Aorta (tissue), 5 donors: ENCODE results near the gene PNMA6E. TPM values are rescaled to one million over a fixed set of nuclear protein-coding genes. Genes with fewer than 3 reads are reported as not detected.

ENCODE experiments used
- ATAC-seq: fragments of 200-7000 bp; cut with Tn5 transposase; one replicate; pipeline ENCODE4 v1.9.1; 2022; ENCODE audit warnings: moderate library complexity; ENCODE audit not compliant: low FRiP score
- DNase-seq, 2 donors: peaks; one replicate each; pipeline ENCODE4 v3.0.0-alpha.2; 2020
- H3K27ac ChIP-seq, 2 donors: one replicate each; pipeline ENCODE4 v1.5.1; 2013; ENCODE audit warnings: low read length in 2 of 2, mild to moderate bottlenecking in 2 of 2, moderate library complexity in 2 of 2, control low read depth in 1 of 2, inconsistent platforms in 1 of 2, low read depth in 1 of 2
- H3K27me3 ChIP-seq, 2 donors: one replicate each; pipeline ENCODE4 v1.6.1; 2013; ENCODE audit warnings: control low read depth in 1 of 2, low read length in 1 of 2, mild to moderate bottlenecking in 1 of 2, moderate library complexity in 1 of 2; ENCODE audit not compliant: insufficient read depth in 2 of 2, control insufficient read depth in 1 of 2
- H3K36me3 ChIP-seq, 2 donors: one replicate each; pipeline ENCODE4 v1.6.1; 2013; ENCODE audit warnings: control low read depth in 1 of 2, low read length in 1 of 2, mild to moderate bottlenecking in 1 of 2; ENCODE audit not compliant: insufficient read depth in 2 of 2, control insufficient read depth in 1 of 2
- H3K4me1 ChIP-seq, 2 donors: one replicate each; pipeline ENCODE4 v1.6.1; 2013; ENCODE audit warnings: low read length in 2 of 2, control low read depth in 1 of 2, mild to moderate bottlenecking in 1 of 2, moderate library complexity in 1 of 2; ENCODE audit not compliant: insufficient read depth in 2 of 2, control insufficient read depth in 1 of 2
- H3K4me3 ChIP-seq, 2 donors: one replicate each; pipeline ENCODE4 v1.5.1; 2013; ENCODE audit warnings: low read length in 2 of 2, control low read depth in 1 of 2, mild to moderate bottlenecking in 1 of 2
- H3K9me3 ChIP-seq: one replicate; pipeline ENCODE4 v1.6.1; 2013; ENCODE audit warnings: mild to moderate bottlenecking, low read length; ENCODE audit not compliant: control insufficient read depth
- WGBS, 2 donors: extraction: QIAGEN DNeasy Blood & Tissue Kit; methylation state at CpG; one replicate each; pipeline ENCODE4 v1.1.7; 2013; 5-methylcytosine and 5-hydroxymethylcytosine counted together
- intact Hi-C, 2 donors: fragments of 100-400 bp; cut with DNase I; formaldehyde crosslinking; loops; one replicate each; pipeline versions ENCODE4 v1.14.2 to v1.15.0; 2022
- polyA plus RNA-seq, 2 donors: library from polyadenylated mRNA; stranded (reverse); fragments of 200-250 nt; gene quantifications; one replicate each; pipeline ENCODE4 v1.2.3, GENCODE V29; 2013
- total RNA-seq, 2 donors: library from RNA; stranded (reverse); fragmentation: NEBNext Ultra II Directional; extraction: Animal tissue kit (Norgen Biotek cat#: 25700); gene quantifications; one replicate each; pipeline ENCODE4 v1.2.1, GENCODE V29; 2021
- donor health status: healthy with polysubstance abuse.
- donor health status: Bipolar disorder and iron deficiency.
- donor health status: DM: no; HTN: no; CAD: no.
- donor health status: DM: no; HTN: no; CAD: no.
- donor health status: DM: yes; HTN: yes; CAD: no.

The PNMA6E gene
- total and polyA plus RNA-seq, 4 donors = not detected

DNA sequence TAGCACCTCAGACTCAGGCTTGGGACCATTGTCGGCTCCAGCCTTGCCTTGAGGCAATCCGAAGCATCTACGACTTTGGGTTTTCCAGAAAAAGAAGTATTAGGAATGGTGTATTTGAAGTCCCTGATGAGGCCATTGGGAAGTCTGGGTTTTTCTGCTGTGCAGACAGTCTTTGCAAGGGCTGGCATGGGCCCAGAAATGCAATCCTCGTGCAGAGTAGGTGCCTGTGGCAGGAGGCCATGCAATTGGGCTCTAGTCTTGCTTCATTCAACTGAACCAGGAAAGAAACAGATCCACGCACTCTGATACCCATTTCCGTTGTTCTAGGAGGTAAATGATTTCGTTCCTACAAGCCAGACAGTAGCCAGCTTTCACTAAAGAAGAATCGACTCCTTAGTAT lies 22.5 kb upstream of the PNMA6E start:
- no peak overlapping the region for H3K27ac ChIP-seq
- no peaks in the 10 kb centered on the region for H3K9me3 ChIP-seq
- no peak for ATAC-seq
- H3K4me1 ChIP-seq = no peaks in the 10 kb centered on the region
- no peaks in the 10 kb centered on the region for H3K36me3 ChIP-seq
- H3K4me3 ChIP-seq = no peak overlapping the region
- no peak for DNase-seq
- 79 to 83% methylated on average over 8 of the region's 8 CpGs for WGBS, 2 donors
- intact Hi-C loops = no loop called here
- H3K27me3 ChIP-seq = no peaks in the 10 kb centered on the region

DNA sequence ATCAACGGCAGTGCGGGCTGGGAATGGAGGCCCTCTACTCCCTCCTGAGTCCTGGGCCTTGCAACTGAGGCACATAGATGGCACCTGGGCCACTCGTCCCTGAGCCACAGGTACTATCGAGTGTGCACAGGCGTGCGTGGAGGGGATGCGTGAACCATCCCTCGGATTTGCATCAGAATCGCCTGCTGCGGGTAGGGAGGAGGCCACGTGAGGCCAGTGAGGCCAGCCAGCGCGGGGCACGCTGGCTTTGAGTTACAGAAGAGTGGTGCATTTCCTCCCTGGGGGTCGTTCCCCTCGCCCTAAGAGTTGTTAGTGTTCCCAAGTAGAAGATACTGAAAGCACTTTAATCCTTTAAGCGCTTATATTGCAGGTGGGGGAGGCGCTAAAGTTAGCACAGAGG lies 20.7 kb upstream of the PNMA6E start:
- Histone ChIP-seq H3K4me3 (no peak overlapping the region), H3K36me3 (no peaks in the 10 kb centered on the region), H3K9me3 (no peaks in the 10 kb centered on the region), H3K4me1 (no peaks in the 10 kb centered on the region), H3K27ac (no peak overlapping the region), H3K27me3 (no peaks in the 10 kb centered on the region)
- intact Hi-C loops = no loop called here
- 90 to 94% methylated on average over 18 of the region's 18 CpGs for WGBS, 2 donors
- no peak for ATAC-seq
- no peak for DNase-seq

DNA sequence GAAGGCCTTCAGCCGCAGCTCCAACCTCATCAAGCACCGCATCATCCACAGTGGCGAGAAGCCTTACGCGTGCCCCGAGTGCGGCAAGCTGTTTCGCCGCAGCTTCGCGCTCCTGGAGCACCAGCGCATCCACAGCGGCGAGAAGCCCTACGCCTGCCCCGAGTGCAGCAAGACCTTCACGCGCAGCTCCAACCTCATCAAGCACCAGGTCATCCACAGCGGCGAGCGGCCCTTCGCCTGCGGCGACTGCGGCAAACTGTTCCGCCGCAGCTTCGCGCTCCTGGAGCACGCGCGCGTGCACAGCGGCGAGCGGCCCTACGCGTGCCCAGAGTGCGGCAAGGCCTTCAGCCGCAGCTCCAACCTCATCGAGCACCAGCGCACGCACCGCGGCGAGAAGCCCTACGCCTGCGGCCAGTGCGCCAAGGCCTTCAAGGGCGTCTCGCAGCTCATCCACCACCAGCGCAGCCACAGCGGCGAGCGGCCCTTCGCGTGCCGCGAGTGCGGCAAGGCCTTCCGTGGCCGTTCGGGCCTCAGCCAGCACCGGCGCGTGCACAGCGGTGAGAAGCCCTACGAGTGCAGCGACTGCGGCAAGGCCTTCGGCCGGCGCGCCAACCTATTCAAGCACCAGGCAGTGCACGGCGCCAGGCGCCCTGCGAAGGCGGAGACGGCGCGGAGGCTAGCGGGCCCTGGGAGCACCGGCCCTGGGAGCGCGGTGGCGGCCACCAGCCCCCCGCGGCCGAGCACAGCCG lies 19.9 kb upstream of the PNMA6E start:
- H3K36me3 ChIP-seq = no peaks in the 10 kb centered on the region
- ATAC-seq = no peak

DNA sequence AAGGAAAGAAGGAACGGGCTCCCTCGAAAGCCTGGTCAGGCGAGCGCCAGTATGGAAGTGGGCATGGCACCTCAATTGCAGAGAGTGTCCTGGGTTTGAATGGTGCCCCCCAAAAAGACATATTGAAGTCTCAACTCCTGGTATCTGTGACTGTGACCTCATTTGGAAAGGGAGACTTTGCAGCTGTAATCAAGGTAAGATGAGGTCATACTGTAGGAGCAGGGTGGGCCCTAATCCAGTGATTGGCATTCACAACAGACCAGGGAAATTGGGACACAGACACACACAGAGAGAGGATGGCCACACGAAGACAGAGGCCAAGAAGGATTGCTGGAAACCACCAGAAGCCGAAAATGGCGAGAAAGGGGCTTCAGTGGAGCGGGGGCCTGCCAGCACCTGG lies 16.5 kb upstream of the PNMA6E start:
- H3K4me1 ChIP-seq = no peaks in the 10 kb centered on the region
- intact Hi-C loops = no loop called here
- H3K4me3 ChIP-seq = no peak overlapping the region
- no peak for DNase-seq
- no peaks in the 10 kb centered on the region for H3K27me3 ChIP-seq
- H3K9me3 ChIP-seq = no peaks in the 10 kb centered on the region
- WGBS, 2 donors = 87 to 95% methylated on average over 8 of the region's 8 CpGs
- H3K36me3 ChIP-seq = no peaks in the 10 kb centered on the region
- no peak overlapping the region for H3K27ac ChIP-seq
- no peak for ATAC-seq

More for the DNA sequence above, 19.9 kb upstream of the PNMA6E start:
- no peaks in the 10 kb centered on the region for H3K4me1 ChIP-seq
- intact Hi-C loops = no loop called here
- H3K9me3 ChIP-seq = no peaks in the 10 kb centered on the region
- no peak overlapping the region for H3K4me3 ChIP-seq
- no peak overlapping the region for H3K27ac ChIP-seq
- 95 to 96% methylated on average over 77 to 91 of the region's 91 CpGs for WGBS, 2 donors
- DNase-seq = no peak
- H3K27me3 ChIP-seq = no peaks in the 10 kb centered on the region

DNA sequence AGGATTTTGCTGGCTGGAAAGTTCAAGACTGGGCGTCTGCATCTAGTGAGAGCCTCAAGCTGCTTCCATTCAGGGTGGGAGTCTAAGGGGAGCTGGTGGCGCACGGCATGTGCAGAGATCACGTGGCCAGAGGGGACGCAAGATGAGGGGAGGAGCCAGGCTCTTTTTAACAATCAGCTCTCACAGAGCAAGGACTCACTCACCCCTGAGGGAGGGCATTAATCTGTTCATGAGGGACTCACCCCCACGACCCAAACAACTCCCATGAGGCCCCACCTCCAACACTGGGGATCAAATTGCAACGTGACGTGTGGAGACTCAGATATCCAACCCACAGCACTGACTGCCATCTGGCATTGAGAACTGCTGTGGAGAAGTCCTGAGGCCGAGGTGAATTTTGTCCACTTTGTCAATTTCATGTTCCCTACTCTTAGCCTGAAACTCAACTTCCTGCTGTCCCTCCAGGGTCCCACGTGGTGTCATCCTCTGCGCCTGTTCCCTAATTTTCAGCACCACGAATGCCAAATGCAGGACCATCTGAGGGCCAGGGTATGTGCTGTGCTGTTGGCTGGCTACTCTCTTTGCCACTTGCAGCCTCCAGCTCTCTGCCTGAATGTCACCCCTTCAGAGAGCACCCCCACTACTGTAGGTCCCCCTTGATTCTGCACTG lies 15.8 kb upstream of the PNMA6E start:
- DNase-seq (peak in 1 of 2 donors; percentile 16), ATAC-seq (no peak)
- Histone ChIP-seq H3K27ac (no peak overlapping the region), H3K4me3 (no peak overlapping the region), H3K27me3 (no peaks in the 10 kb centered on the region), H3K36me3 (no peaks in the 10 kb centered on the region), H3K4me1 (peaks cover 0 to under 1% of the 10 kb centered on the region in 2 donors), H3K9me3 (no peaks in the 10 kb centered on the region)
- 72 to 79% methylated on average over 12 of the region's 12 CpGs for WGBS, 2 donors
- intact Hi-C loops = no loop called here

DNA sequence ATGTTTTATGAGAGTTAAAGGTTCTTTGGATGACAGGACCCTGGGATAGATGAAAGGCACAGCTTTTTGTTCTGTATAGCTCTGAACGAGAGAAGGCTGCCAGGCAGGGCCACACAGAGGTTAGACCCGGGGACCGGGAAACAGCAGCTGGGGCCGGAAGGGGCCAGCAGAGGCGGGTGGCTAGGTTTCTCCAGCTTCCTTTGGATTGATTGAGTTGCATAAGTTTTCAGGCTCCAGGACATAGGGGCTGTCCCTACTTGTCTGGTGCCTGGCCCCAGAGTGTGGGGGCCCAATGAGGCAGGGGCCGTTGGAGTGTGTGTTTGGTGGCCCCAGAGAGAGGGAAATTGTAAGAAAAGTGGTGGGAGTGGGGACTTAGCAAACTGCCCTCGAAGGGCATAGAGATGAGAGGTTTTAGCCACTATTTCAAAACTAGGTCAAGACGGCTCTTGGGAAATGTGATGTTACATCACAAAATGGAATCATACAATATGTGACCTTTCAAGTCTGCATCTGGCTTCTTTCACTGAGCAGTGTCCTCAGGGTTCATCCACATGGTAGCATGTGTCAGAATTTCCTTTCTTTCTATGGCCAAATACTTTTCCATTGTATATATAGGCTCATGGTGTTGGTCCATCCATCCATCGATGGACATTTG lies 13.8 kb upstream of the PNMA6E start:
- Histone ChIP-seq H3K36me3 (no peaks in the 10 kb centered on the region), H3K27me3 (no peaks in the 10 kb centered on the region), H3K27ac (no peak overlapping the region), H3K9me3 (no peaks in the 10 kb centered on the region), H3K4me1 (peaks cover 0 to 3% of the 10 kb centered on the region in 2 donors), H3K4me3 (no peak overlapping the region)
- 85 to 95% methylated on average over 9 of the region's 9 CpGs for WGBS, 2 donors
- ATAC-seq (no peak), DNase-seq (peak in 1 of 2 donors; percentile 63)
- intact Hi-C loops = no loop called here

DNA sequence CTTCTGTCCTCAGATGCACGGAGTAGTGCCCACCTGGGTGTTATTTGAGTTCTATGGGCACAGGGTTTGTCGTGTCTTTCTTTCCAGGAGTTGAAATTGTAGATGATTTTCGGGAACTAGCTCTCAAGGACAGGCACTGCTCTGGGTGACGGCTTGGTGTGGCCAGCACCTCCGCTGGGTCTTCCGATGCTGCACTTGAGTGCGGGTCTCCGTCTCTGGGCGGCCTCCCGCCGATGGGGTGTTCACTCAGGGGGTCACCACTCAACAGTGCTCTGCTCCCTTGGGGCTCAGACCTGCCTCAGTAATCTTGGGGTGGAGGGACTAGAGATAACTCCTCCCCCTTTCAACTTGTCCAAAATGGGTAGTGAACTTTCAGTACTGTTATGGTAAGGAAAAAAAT lies 12.6 kb upstream of the PNMA6E start:
- peaks cover 0 to 3% of the 10 kb centered on the region in 2 donors for H3K4me1 ChIP-seq
- H3K4me3 ChIP-seq = no peak overlapping the region
- no peaks in the 10 kb centered on the region for H3K27me3 ChIP-seq
- no peaks in the 10 kb centered on the region for H3K9me3 ChIP-seq
- DNase-seq = peak in 1 of 2 donors; percentile 68
- no peak overlapping the region for H3K27ac ChIP-seq
- no peaks in the 10 kb centered on the region for H3K36me3 ChIP-seq
- WGBS, 2 donors = 88 to 89% methylated on average over 11 of the region's 11 CpGs
- intact Hi-C loops = no loop called here
- ATAC-seq = no peak

DNA sequence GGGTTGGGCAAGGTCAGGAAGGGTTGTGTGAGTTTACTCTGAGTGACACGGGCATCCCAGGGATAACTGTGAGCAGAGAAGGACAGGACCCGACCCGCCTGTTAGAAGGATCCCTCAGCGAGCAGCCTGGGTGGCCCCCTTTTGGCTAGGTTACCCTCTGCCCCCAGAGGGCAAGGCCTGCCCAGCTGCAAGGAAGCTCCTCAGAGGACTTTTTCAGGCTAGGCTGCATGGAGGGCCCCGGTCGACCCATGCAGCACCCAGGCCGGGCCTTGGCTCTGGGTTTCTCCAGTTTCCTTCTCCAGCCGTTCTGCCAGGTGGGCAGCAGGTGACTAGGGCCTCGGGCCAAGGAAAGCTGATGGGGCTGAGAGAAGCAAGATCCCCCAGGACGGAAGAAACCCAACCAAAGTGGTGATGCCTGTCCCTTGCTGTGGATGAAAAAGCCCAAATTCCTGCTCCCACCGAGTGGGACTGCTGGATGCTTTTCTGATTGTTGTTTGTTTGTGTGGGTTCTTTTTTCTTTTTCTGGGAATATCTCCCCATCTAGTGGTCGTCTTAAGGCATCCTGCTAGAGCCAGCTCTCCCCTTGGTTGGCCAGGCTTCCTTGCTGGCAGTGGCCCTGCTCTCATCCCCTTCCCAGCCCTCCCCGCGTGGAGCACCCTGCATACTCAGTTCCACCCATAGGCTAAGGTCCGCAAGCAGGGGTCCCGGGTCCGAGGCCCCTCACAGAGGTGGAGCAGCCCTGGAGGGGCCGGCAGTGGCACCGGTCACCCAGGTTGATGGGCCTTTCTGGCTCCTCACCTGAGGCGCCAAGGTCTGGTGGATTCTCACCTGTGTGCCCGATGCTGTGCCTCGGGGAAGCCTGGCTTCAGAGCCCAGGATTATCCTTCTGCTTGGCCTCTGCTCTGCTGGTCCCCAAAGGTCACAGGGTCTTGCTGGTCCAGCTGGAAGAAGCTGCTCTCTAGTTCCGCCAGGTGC lies 11.9 kb upstream of the PNMA6E start:
- H3K36me3 ChIP-seq = no peaks in the 10 kb centered on the region
- peaks cover 0 to 3% of the 10 kb centered on the region in 2 donors for H3K4me1 ChIP-seq
- no peak overlapping the region for H3K4me3 ChIP-seq
- DNase-seq = peak in 1 of 2 donors; percentile 51
- H3K27me3 ChIP-seq = no peaks in the 10 kb centered on the region
- no peaks in the 10 kb centered on the region for H3K9me3 ChIP-seq
- H3K27ac ChIP-seq = no peak overlapping the region
- no peak for ATAC-seq
- WGBS, 2 donors = 87% methylated on average over 21 to 23 of the region's 23 CpGs
- intact Hi-C loops = no loop called here
